ENCODE measurements around the gene GGN. TPM values are rescaled to one million over a fixed set of nuclear protein-coding genes. Genes with fewer than 3 reads are reported as not detected.

GGN gene
- total RNA-seq, 1 experiment from 2014 or later: 0.47 TPM

DNA sequence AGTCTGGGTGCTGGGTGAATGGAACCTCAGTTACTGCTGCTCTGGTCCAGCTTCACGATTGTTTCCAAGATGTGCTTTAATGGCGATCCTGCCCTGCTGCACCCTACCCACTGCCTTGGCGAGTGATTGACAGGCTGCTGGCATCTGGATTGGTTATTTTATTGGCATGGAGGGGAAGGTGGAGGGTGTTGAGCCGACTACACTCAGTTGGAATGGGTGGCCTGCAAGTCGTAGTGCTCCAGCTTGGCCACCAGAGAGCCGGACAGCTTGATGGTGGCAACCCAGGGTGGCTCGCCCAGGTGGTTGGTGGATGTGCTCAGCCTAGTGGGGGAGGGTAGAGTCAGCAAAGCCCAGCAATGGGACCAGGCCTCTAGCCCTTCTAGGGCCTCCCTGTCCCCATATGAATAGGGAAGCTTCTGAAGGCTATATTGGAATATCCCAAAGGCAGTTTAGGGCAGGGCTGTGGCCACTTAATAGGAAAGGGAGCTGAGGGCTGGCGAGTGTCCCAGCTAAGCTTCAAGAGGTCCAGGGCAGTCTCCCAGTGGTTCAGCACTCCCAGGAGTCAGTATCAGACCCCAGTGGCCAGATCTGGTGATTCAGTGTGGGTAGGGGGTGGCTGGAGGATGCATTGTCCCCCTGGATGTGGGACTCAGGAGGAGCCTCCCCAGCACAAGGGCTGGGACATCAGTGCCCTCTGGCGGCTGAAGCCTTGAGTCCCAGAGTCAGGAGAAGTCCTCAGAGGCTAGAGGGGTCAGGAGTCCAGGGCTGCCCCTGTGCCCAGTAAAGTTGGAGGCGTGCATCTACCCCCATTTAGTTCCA lies 3.4 kb downstream of the GGN start:
- no peaks in the 10 kb centered on the region for H3K9me3 ChIP-seq (ENCODE audit: control insufficient read depth in 1 of 2, insufficient read depth in 1 of 2, low read depth in 1 of 2, low read length in 2 of 2)
- H2AFZ ChIP-seq (ENCODE audit: low read depth, low read length, poor library complexity, severe bottlenecking): no peak overlapping the region
- H3K9me2 ChIP-seq (ENCODE audit: insufficient read depth): no peaks in the 10 kb centered on the region
- peaks cover 30 to 35% of the 10 kb centered on the region in 2 experiments; a peak in 3 of 4 replicates for H3K36me3 ChIP-seq (ENCODE audit: control insufficient read depth in 1 of 2, insufficient read depth in 2 of 2, low read length in 2 of 2)
- no peak for DNase-seq (ENCODE audit: low read depth, low spot score)
- TF ChIP-seq, protein P1, sequence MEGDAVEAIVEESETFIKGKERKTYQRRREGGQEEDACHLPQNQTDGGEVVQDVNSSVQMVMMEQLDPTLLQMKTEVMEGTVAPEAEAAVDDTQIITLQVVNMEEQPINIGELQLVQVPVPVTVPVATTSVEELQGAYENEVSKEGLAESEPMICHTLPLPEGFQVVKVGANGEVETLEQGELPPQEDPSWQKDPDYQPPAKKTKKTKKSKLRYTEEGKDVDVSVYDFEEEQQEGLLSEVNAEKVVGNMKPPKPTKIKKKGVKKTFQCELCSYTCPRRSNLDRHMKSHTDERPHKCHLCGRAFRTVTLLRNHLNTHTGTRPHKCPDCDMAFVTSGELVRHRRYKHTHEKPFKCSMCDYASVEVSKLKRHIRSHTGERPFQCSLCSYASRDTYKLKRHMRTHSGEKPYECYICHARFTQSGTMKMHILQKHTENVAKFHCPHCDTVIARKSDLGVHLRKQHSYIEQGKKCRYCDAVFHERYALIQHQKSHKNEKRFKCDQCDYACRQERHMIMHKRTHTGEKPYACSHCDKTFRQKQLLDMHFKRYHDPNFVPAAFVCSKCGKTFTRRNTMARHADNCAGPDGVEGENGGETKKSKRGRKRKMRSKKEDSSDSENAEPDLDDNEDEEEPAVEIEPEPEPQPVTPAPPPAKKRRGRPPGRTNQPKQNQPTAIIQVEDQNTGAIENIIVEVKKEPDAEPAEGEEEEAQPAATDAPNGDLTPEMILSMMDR (IDR thresholded peaks at IDR 0.05 in 2 of 3, conservative IDR thresholded peaks at IDR 0.05 in 1 of 3; ENCODE audit: borderline replicate concordance in 1 of 3, insufficient read depth in 1 of 3, low read depth in 2 of 3, low read length in 2 of 3): peak in 2 of 3 experiments; percentile 14 to 26; a peak in 1 of 6 replicates
- no peak for TF ChIP-seq EZH2 (IDR thresholded peaks at IDR 0.05)
- no peak overlapping the region for H3K9ac ChIP-seq (ENCODE audit: low read length)
- no peaks in the 10 kb centered on the region for H4K20me1 ChIP-seq (ENCODE audit: insufficient read depth)
- CTCF ChIA-PET: interaction anchor here (1.0 to 1.6 kb wide), 4 partner anchors 10 to 140 kb away, joined by 3 to 6 read pairs (median 3); partner anchors contain the start of genes FAM98C and PSMD8
- intact Hi-C loops (cut with micrococcal nuclease): no loop called here
- H3K27me3 ChIP-seq (ENCODE audit: insufficient read depth, low read length): no peaks in the 10 kb centered on the region
- no peak overlapping the region for H3K4me3 ChIP-seq (replicated peaks in 1 of 2; ENCODE audit: low read depth in 1 of 2, low read length in 2 of 2)
- H3K4me1 ChIP-seq (ENCODE audit: control insufficient read depth in 1 of 2, insufficient read depth in 2 of 2, low read length in 2 of 2): peaks cover 7 to 26% of the 10 kb centered on the region in 2 experiments
- POLR2A ChIA-PET: interaction anchor here (1.5 kb wide), 1 partner anchor 10 kb away, joined by 4 read pairs; the partner anchor contains the start of gene PSMD8
- no peak overlapping the region for H3K4me2 ChIP-seq (ENCODE audit: low read length)
- H3K27ac ChIP-seq (ENCODE audit: low read depth, low read length): peak overlapping the region; percentile 19; the same call in 1 of the 2 replicates
- peaks cover 15% of the 10 kb centered on the region; the same call in 1 of the 2 replicates for H3K79me2 ChIP-seq (ENCODE audit: insufficient read depth, low read length)
- no TSS peak for BruUV-seq (replicated peaks)
- RAD21 ChIA-PET (ENCODE audit: low non-redundant PET in 1 of 2, low total read pairs in 2 of 2, uncharacterized antibody in 2 of 2, unreplicated experiment in 2 of 2): interaction anchor here in 1 of 2 experiments (0.6 kb wide), 1 partner anchor 938 kb away, joined by 4 read pairs; no protein-coding TSS in a partner anchor
- no peak for ATAC-seq

- H4K20me1 ChIP-seq (ENCODE audit: insufficient read depth): no peaks in the 10 kb centered on the region
Measured at GRCh38 chr19:38383743-38384142, 4.1 kb downstream of the GGN start.

More at GRCh38 chr19:38383743-38384142, 4.1 kb downstream of the GGN start:
- TF ChIP-seq TCF7L2 (IDR thresholded peaks at IDR 0.05; ENCODE audit: borderline replicate concordance, extremely low read depth, insufficient read depth, insufficient read length): no peak
- no peak for TF ChIP-seq ZFX (IDR thresholded peaks at IDR 0.05)
- no peak for TF ChIP-seq EGR1 (IDR thresholded peaks at IDR 0.05; ENCODE audit: low read depth)
- TF ChIP-seq, protein P2, sequence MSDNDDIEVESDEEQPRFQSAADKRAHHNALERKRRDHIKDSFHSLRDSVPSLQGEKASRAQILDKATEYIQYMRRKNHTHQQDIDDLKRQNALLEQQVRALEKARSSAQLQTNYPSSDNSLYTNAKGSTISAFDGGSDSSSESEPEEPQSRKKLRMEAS (IDR thresholded peaks at IDR 0.05): no peak
- TF ChIP-seq RAD21 (IDR thresholded peaks at IDR 0.05; ENCODE audit: low read depth): no peak
- no peak for TF ChIP-seq JUND (IDR thresholded peaks at IDR 0.05)
- no peak for TF ChIP-seq EZH2phosphoT487 (IDR thresholded peaks at IDR 0.05; ENCODE audit: borderline replicate concordance)
- TF ChIP-seq SRF (IDR thresholded peaks at IDR 0.05; ENCODE audit: low read depth): no peak
- TF ChIP-seq FOSL1 (IDR thresholded peaks at IDR 0.05; ENCODE audit: low read depth): no peak
- TF ChIP-seq ELF1 (IDR thresholded peaks at IDR 0.05; ENCODE audit: borderline replicate concordance, low read depth): no peak
- TF ChIP-seq, protein P3, sequence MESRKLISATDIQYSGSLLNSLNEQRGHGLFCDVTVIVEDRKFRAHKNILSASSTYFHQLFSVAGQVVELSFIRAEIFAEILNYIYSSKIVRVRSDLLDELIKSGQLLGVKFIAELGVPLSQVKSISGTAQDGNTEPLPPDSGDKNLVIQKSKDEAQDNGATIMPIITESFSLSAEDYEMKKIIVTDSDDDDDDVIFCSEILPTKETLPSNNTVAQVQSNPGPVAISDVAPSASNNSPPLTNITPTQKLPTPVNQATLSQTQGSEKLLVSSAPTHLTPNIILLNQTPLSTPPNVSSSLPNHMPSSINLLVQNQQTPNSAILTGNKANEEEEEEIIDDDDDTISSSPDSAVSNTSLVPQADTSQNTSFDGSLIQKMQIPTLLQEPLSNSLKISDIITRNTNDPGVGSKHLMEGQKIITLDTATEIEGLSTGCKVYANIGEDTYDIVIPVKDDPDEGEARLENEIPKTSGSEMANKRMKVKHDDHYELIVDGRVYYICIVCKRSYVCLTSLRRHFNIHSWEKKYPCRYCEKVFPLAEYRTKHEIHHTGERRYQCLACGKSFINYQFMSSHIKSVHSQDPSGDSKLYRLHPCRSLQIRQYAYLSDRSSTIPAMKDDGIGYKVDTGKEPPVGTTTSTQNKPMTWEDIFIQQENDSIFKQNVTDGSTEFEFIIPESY (IDR thresholded peaks at IDR 0.05; ENCODE audit: extremely low read depth, insufficient replicate concordance, low read length): no peak
- no peak for TF ChIP-seq ATF3 (IDR thresholded peaks at IDR 0.05)
- H3K9me2 ChIP-seq (ENCODE audit: insufficient read depth): no peaks in the 10 kb centered on the region
- H2AFZ ChIP-seq (ENCODE audit: low read depth, low read length, poor library complexity, severe bottlenecking): no peak overlapping the region
- BruUV-seq (replicated peaks): no TSS peak
- H3K27ac ChIP-seq (ENCODE audit: low read depth, low read length): no peak overlapping the region
- no peaks in the 10 kb centered on the region for H3K9me3 ChIP-seq (ENCODE audit: control insufficient read depth in 1 of 2, insufficient read depth in 1 of 2, low read depth in 1 of 2, low read length in 2 of 2)
- no peak overlapping the region for H3K4me3 ChIP-seq (replicated peaks in 1 of 2; ENCODE audit: low read depth in 1 of 2, low read length in 2 of 2)
- H3K4me2 ChIP-seq (ENCODE audit: low read length): no peak overlapping the region
- intact Hi-C loops (cut with micrococcal nuclease): no loop called here
- ChIA-PET CTCF (interaction anchor here (1.0 to 1.5 kb wide), 2 partner anchors 19 to 140 kb away, joined by 3 to 6 read pairs; partner anchors contain the start of gene FAM98C), RAD21 (ENCODE audit: low non-redundant PET in 1 of 2, low total read pairs in 2 of 2, uncharacterized antibody in 2 of 2, unreplicated experiment in 2 of 2) (interaction anchor here in 1 of 2 experiments (0.6 kb wide), 1 partner anchor 939 kb away, joined by 4 read pairs; no protein-coding TSS in a partner anchor), POLR2A (interaction anchor here (1.5 kb wide), 1 partner anchor 9 kb away, joined by 4 read pairs; the partner anchor contains the start of gene PSMD8)
- no peak for ATAC-seq
- H3K4me1 ChIP-seq (ENCODE audit: control insufficient read depth in 1 of 2, insufficient read depth in 2 of 2, low read length in 2 of 2): peaks cover 3 to 20% of the 10 kb centered on the region in 2 experiments
- H3K36me3 ChIP-seq (ENCODE audit: control insufficient read depth in 1 of 2, insufficient read depth in 2 of 2, low read length in 2 of 2): peaks cover 37 to 40% of the 10 kb centered on the region in 2 experiments; a peak in 3 of 4 replicates
- DNase-seq (ENCODE audit: low read depth, low spot score): no peak
- no peak overlapping the region for H3K9ac ChIP-seq (ENCODE audit: low read length)
- peaks cover 22% of the 10 kb centered on the region; the same call in 1 of the 2 replicates for H3K79me2 ChIP-seq (ENCODE audit: insufficient read depth, low read length)
- H3K27me3 ChIP-seq (ENCODE audit: insufficient read depth, low read length): no peaks in the 10 kb centered on the region

All from HCT116 (cell line).